Muscle of back (tissue), 11 donors: ENCODE measurements around the gene SPCS3. TPM values are rescaled to one million over a fixed set of nuclear protein-coding genes. Genes with fewer than 3 reads are reported as not detected.
"Not testable (repeated sequence)": the region's sequence is repeated elsewhere in the genome, so short reads cannot be mapped to it uniquely, and the experiment has no call there.

Source experiments
- DNase-seq, 3 donors: peaks; one replicate each; pipeline versions ENCODE4 v3.0.0 to v3.0.0-alpha.2; 2013
- polyA plus RNA-seq, 10 donors: library from polyadenylated mRNA; unstranded; fragments of 120-200 nt; gene quantifications; one replicate each; pipeline ENCODE4 v1.2.1, GENCODE V29; 2013; ENCODE audit not compliant: insufficient read length in 10 of 10

SPCS3 gene
- polyA plus RNA-seq, 10 donors, result 52.2 to 75.1 (median 65.6) TPM

GRCh38 chr4:176302283-176303275, 17.2 kb upstream of the SPCS3 start:
- peak in 1 of 3 donors; percentile 69 for DNase-seq

- DNase-seq, result no peak
Observed at GRCh38 chr4:176303938-176304337, 15.8 kb upstream of the SPCS3 start.

DNA sequence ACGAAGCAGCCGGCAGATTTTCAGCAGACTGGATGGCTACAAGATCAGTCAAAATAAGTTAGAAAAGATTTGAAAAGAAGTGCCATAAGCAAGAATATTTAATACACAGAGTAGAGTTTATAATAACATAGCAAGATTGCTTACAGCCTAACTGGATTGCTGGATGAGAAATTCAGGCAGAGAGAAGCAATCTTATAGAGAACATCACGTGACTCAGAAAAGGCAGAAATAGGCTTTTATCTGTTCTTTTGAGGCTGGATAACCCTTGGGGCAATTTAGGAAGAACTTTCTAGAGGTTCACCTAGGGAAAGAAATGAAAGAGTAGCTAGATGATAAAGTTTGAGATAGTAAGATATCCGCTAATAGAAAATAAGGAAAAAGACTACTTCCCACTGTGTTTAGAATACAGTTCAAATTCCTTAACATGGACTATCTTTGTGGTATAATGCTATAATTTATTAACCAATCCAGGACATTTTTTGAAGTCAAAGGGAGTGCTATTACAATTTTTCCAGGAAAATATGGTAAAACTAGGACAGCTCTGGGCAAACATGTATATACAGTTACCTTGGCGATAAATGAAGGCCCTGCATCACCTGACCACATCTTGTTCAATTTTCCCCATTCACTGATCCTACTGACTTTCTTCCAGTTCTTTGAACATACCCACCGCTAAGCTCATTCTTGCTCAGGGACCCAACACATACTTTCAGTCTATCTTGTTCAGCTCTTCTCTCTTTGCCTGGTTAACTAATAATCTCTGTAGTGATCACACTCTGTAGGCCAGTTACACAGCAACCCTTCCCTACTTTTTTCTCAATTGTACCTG, 12.7 kb upstream of the SPCS3 start:
- DNase-seq, result no peak

GRCh38 chr4:176307666-176307930, 12.2 kb upstream of the SPCS3 start:
- no peak for DNase-seq

GRCh38 chr4:176308441-176308840, 11.3 kb upstream of the SPCS3 start:
- DNase-seq, result no peak

DNA sequence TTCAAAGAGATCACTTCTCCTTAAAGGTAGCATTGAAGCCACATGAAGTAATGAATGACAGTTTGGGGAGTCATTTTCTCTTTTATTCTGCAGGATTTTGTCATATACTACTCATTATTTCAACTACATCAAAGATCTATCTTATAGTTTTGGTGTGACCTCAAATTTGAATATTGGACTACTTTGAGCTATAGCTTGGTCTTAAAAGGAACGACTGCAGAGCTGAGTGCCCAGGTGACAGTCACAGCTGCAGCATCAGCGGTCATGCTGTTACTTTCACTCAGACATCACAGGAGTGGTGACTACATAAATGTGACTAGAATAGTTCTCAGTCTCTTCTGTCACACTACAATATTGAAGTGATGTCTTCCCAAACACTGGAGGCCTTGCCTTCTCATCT, 10.7 kb upstream of the SPCS3 start:
- DNase-seq, result no peak

DNA sequence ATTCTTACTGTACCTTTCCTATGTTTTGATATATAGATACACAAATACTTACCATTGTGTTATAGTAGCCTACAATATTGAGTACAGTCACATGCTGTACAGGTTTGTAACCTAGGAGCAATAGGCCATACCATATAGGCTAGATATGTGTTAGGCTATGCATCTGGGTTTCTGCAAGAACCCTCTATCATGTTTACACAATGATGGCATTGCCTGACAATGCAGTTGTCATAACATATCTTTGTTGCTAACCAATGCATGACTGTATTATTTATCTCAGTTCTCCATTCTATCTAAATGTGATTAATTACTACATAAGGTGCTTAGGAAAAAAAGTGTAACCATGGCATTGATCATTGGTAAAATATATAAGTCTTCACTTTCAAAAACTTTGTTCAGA, 10.0 kb upstream of the SPCS3 start:
- DNase-seq, result no peak

- DNase-seq, result no peak
Observed at GRCh38 chr4:176313596-176314336, 6.0 kb upstream of the SPCS3 start.

DNA sequence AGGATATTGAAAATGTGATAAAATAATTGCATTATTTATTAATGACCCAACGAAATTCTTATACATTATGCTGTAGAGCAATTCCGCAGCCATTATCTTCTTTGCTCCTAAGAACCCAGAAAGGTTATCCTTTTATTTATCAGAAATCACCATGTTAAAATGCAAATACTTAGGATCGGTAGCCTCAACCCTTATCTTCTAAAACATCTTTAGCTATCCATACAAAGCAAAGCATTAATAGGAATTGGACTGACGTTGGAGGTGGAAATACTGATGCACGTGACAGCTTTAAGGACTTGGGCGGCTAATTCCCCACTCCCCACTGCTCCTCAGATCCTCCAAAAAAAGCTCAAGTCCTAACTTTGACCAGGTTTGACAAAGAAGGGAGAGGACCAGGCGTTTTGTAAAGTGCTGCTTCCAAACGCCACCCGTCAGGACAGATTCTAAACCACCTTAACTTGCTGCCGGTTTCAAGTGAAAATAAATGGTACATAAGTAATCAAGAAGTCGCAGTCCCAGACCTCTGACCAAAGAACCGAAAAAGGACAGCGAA, 539 bp upstream of the SPCS3 start:
- DNase-seq, result no peak

DNA sequence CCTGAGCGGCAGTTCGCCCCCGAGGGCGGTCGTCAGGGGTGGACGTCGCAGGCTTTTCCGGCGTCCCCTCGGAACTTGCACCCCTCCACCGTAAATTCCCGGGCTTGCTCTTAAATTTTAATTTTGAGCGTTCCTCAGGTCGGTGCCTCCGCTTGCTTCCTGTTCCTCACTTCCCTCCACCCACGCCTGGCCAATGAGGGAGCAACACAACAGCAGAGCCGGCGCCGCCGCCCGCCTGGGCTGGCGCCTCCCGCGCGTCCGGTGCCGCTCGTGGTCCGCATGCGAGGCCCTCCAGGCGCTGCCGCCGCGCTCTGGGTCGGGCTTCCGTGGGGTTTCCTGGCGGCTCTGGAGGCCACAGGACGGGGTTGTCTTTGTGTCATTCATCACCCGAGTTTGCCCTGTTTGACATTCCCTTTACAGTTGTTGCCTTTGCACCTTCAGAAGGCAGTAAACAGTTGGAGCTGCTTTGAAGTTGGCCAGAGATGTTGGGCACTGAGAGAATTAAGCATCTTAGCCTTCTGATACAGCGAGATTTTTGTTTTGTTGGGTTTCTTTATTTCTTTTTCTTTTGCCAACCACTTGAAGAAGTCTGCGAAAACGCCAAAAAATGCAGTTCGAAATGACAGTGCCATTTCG, 692 bp downstream of the SPCS3 start:
- DNase-seq, result peak; percentile 84 to 95 (median 90)

- peak in 2 of 3 donors; percentile 13 to 49 for DNase-seq
Observed at GRCh38 chr4:176320976-176321361, 1.2 kb downstream of the SPCS3 start.

DNA sequence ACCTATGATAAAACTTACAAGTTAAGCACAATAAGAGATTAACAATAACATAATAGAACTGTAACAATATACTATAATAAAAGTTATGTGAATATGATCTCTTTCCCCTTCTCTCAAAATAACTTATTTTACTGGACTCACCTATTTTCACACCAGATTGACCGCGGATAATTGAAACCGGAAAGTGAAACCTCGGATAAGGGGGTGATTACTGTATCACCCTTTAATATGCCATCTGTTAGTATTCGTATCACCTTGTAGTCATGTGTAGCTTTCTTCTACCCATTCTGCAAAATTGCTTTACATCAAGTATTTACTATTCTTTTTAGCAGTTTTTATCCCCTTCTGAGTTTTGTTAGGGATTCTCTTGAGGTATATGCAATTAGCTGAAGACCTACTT, 1.8 kb downstream of the SPCS3 start:
- DNase-seq, result no peak

GRCh38 chr4:176323511-176324160, 3.9 kb downstream of the SPCS3 start:
- DNase-seq, result no peak

DNA sequence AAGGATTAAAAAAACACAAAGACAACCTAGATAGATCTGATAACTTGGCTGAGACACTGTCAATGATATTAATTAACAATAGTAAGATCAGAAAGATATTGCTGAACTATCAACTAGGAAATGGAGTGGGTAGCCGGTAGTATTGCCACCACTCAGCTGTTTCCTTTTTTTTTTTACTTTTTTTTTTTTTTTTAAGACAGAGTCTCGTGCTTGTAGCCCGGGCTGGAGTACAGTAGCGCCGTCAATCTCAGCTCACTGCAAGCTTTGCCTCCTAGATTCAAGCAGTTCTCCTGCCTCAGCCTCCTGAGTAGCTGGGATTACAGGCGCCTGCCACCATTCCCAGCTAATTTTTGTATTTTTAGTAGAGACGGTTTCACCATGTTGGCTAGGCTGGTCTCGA, 5.1 kb downstream of the SPCS3 start:
- DNase-seq, result not testable (repeated sequence)

DNA sequence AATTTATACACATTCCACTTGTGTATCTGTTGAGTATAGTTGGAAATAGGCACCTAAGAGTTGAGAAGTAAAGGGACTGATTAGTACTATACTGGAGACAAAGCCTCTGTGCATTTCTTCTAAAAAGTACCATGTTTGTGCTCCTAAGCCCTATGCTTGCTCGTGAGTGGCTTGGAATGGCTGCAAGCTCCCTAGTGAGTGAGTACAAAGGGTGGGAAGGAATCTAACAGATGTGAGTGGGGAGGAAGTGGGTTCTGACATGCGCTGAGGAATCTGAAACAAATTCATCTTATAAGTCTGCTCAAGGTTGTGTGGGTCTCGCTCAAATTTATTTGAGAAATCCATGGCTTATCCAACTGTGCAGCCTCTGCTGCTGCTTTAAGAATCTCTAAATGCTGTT, 13.3 kb downstream of the SPCS3 start:
- DNase-seq, result no peak

DNA sequence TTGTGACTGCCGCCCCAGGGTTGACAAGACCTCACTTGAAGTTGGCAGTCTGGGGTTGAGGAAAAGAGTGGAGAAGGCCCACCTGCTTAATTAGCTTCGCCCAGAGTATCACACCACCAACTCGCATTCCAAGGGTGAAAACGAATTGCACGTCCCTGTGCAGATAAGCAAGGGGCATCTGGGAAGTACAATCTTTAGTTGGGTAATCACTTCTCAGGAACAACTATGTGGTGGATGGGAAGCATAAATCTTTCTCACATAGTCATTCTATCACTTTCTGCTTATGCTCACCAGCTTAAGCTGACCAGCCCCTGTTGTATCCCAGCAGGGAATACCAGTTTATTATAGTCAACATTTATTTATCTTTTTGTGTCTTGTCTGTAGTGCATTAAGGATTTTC, 14.3 kb downstream of the SPCS3 start:
- DNase-seq, result no peak

GRCh38 chr4:176335421-176335820, 15.7 kb downstream of the SPCS3 start:
- peak in 1 of 3 donors; percentile 32 for DNase-seq

GRCh38 chr4:176339936-176340761, 20.4 kb downstream of the SPCS3 start:
- peak in 1 of 3 donors; percentile 7 for DNase-seq

GRCh38 chr4:176340871-176341685, 21.3 kb downstream of the SPCS3 start:
- peak; percentile 56 to 74 (median 66) for DNase-seq
